Panc1 (cell line): ENCODE results near the gene FDXR. TPM values are rescaled to one million over a fixed set of nuclear protein-coding genes. Genes with fewer than 3 reads are reported as not detected.

Experiments
- ATAC-seq: fragments of 200-7000 bp; cut with Tn5 transposase; 2 replicates; pipeline ENCODE4 v1.9.1; 2020; ENCODE audit warnings: mild to moderate bottlenecking, moderate library complexity
- BruUV-seq: library from RNA; stranded (reverse); fragments of 400-500 nt; replicated peaks from 2 replicates; lab custom pipeline; 2021; lab: Mats Ljungman, UMichigan
- CTCF ChIA-PET: fragments of 300-600 bp; sonication (Branson Sonifier 250); formaldehyde crosslinking; loops from one replicate; lab custom pipeline; 2022; ENCODE audit warnings: antibody characterized with exemption; lab: Charles Lee
- POLR2A ChIA-PET: fragments of 300-600 bp; sonication (Branson Sonifier 250); formaldehyde crosslinking; loops from one replicate; lab custom pipeline; 2022; ENCODE audit warnings: antibody characterized with exemption; lab: Charles Lee
- DNase-seq: peaks from one replicate; pipeline ENCODE4 v3.0.0-alpha.2; 2010; ENCODE audit warnings: low read depth, low spot score
- H3K27ac ChIP-seq: 2 replicates; pipeline ENCODE4 v1.5.1; 2011; ENCODE audit warnings: mild to moderate bottlenecking, low read length, inconsistent platforms
- H3K27me3 ChIP-seq: fragments of 200-500 bp; sonication (Bioruptor generic); 2 replicates; pipeline ENCODE4 v1.6.0; 2014; ENCODE audit warnings: low read length, inconsistent platforms; ENCODE audit not compliant: control insufficient read depth, insufficient read depth
- H3K36me3 ChIP-seq: fragments of 200-500 bp; sonication (Bioruptor generic); 2 replicates; pipeline ENCODE4 v1.5.1; 2014; ENCODE audit warnings: inconsistent platforms, mild to moderate bottlenecking, low read length, moderate library complexity; ENCODE audit not compliant: control insufficient read depth, insufficient read depth
- H3K4me1 ChIP-seq: 2 replicates; pipeline ENCODE4 v1.5.1; 2011; ENCODE audit warnings: inconsistent platforms, mild to moderate bottlenecking, low read length, moderate library complexity; ENCODE audit not compliant: control insufficient read depth, insufficient read depth
- H3K4me3 ChIP-seq, 2 experiments: 2 replicates each; pipeline ENCODE4 v1.5.1; 2011 to 2012; ENCODE audit warnings: low read depth in 2 of 2, low read length in 2 of 2, mild to moderate bottlenecking in 2 of 2, inconsistent platforms in 1 of 2, moderate library complexity in 1 of 2
- H3K9me3 ChIP-seq: fragments of 200-500 bp; sonication (Bioruptor generic); 2 replicates; pipeline ENCODE4 v1.5.1; 2014; ENCODE audit warnings: low read depth, mild to moderate bottlenecking, inconsistent platforms, low read length, moderate library complexity; ENCODE audit not compliant: control insufficient read depth, insufficient read depth
- POLR2AphosphoS5 ChIP-seq: IDR thresholded peaks from 2 replicates; pipeline ENCODE4 v1.6.1; 2012; ENCODE audit warnings: mild to moderate bottlenecking, low read depth, low read length, moderate library complexity
- SIN3A ChIP-seq: IDR thresholded peaks from 2 replicates; pipeline ENCODE4 v1.6.1; 2012; ENCODE audit warnings: low read depth, mild to moderate bottlenecking, low read length, moderate library complexity, borderline replicate concordance; ENCODE audit not compliant: insufficient read depth
- TCF7L2 ChIP-seq: IDR thresholded peaks from 2 replicates; pipeline ENCODE4 v1.6.1; 2011; ENCODE audit warnings: mild to moderate bottlenecking, low read depth, low read length, inconsistent platforms
- in situ Hi-C: cut with HindIII; loops from 2 replicates; pipeline ENCODE4 v1.10.0; 2016; ENCODE audit warnings: low sequenced_read_pairs, low pct_unique_long_range_greater_than_20kb
- intact Hi-C: fragments of 100-400 bp; cut with micrococcal nuclease; formaldehyde crosslinking; loops from one replicate; pipeline ENCODE4 v1.10.0; 2022; ENCODE audit not compliant: unreplicated experiment
- total RNA-seq: library from RNA; stranded (reverse); gene quantifications from one replicate; pipeline ENCODE4 v1.2.1, GENCODE V29; 2021; ENCODE audit not compliant: unreplicated experiment
- TF ChIP-seq, protein P1 (sequence below): fragments of 450-650 bp; IDR thresholded peaks from 2 replicates; pipeline ENCODE4 v1.5.1; 2017; ENCODE audit warnings: mild to moderate bottlenecking
- TF ChIP-seq, protein P2 (sequence below), 2 experiments: IDR thresholded peaks; 2 replicates each; pipeline ENCODE4 v1.6.1; 2011 to 2012; ENCODE audit warnings: low read depth in 2 of 2, control low read depth in 1 of 2, low read length in 1 of 2, mild to moderate bottlenecking in 1 of 2, moderate library complexity in 1 of 2; ENCODE audit not compliant: insufficient read depth in 1 of 2

The FDXR gene
- total RNA-seq, 1 experiment from 2014 or later, result 21.8 TPM

- Histone ChIP-seq H3K9me3 (no peaks in the 10 kb centered on the region), H3K27me3 (no peaks in the 10 kb centered on the region), H3K4me1 (peaks cover 9% of the 10 kb centered on the region), H3K36me3 (peaks cover 9% of the 10 kb centered on the region; the same call in 1 of the 2 replicates), H3K4me3 (no peak overlapping the region), H3K27ac (peak overlapping the region; percentile 3; the same call in 1 of the 2 replicates)
- ChIA-PET CTCF (interaction anchor here (0.5 to 1.4 kb wide), 3 partner anchors 86 to 138 kb away, joined by 3 to 6 read pairs (median 4); no protein-coding TSS in a partner anchor), POLR2A (no interaction called here)
- intact Hi-C loops, result no loop called here
- BruUV-seq, result no TSS peak
- TF ChIP-seq TCF7L2, result no peak
- TF ChIP-seq, protein P1, sequence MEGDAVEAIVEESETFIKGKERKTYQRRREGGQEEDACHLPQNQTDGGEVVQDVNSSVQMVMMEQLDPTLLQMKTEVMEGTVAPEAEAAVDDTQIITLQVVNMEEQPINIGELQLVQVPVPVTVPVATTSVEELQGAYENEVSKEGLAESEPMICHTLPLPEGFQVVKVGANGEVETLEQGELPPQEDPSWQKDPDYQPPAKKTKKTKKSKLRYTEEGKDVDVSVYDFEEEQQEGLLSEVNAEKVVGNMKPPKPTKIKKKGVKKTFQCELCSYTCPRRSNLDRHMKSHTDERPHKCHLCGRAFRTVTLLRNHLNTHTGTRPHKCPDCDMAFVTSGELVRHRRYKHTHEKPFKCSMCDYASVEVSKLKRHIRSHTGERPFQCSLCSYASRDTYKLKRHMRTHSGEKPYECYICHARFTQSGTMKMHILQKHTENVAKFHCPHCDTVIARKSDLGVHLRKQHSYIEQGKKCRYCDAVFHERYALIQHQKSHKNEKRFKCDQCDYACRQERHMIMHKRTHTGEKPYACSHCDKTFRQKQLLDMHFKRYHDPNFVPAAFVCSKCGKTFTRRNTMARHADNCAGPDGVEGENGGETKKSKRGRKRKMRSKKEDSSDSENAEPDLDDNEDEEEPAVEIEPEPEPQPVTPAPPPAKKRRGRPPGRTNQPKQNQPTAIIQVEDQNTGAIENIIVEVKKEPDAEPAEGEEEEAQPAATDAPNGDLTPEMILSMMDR, result no peak
- TF ChIP-seq SIN3A, result no peak
- no peak for TF ChIP-seq POLR2AphosphoS5
- TF ChIP-seq, protein P2, sequence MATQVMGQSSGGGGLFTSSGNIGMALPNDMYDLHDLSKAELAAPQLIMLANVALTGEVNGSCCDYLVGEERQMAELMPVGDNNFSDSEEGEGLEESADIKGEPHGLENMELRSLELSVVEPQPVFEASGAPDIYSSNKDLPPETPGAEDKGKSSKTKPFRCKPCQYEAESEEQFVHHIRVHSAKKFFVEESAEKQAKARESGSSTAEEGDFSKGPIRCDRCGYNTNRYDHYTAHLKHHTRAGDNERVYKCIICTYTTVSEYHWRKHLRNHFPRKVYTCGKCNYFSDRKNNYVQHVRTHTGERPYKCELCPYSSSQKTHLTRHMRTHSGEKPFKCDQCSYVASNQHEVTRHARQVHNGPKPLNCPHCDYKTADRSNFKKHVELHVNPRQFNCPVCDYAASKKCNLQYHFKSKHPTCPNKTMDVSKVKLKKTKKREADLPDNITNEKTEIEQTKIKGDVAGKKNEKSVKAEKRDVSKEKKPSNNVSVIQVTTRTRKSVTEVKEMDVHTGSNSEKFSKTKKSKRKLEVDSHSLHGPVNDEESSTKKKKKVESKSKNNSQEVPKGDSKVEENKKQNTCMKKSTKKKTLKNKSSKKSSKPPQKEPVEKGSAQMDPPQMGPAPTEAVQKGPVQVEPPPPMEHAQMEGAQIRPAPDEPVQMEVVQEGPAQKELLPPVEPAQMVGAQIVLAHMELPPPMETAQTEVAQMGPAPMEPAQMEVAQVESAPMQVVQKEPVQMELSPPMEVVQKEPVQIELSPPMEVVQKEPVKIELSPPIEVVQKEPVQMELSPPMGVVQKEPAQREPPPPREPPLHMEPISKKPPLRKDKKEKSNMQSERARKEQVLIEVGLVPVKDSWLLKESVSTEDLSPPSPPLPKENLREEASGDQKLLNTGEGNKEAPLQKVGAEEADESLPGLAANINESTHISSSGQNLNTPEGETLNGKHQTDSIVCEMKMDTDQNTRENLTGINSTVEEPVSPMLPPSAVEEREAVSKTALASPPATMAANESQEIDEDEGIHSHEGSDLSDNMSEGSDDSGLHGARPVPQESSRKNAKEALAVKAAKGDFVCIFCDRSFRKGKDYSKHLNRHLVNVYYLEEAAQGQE (IDR thresholded peaks at IDR 0.05; ENCODE audit: insufficient read depth in 1 of 2, low read depth in 2 of 2, low read length in 1 of 2), result no peak
- DNase-seq (no peak), ATAC-seq (no peak)
- in situ Hi-C loops, result no loop called here
Measured at GRCh38 chr17:74874615-74875037, 1.8 kb upstream of the FDXR start.

DNA sequence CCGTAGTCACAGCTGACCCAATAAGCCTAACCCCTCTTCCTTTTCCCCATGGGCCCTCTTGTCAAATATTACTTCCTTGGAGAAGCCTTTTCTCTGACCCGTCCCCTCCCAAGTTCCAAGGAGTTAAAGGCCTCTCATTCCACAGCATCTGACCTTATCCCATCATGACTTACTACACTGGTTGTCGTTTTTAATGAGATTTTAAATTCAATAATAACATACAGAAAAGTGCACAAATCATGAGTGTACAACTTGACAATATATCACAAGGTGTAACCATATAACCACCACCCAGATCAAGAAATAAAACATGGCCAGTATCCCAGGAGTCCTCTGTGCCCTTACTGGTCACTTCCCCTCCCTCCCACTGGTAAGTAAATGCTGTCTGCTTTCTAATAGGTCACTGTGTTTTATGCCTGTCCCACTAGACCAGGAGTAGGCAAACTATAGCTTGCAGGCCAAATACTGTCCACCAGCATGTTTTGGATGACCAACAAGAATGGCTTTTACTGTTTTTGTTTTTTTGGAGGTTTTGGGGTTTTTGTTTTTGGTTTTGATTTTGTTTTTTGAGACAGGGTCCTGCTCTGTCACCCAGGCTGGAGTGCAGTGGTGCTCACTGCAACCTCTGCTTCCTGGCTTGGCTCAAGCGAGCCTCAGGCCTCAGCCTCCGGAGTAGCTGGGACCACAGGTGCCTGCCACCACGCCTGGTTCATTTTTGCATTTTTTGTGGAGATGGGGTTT, 1.2 kb upstream of the FDXR start:
- in situ Hi-C loops (no loop called here), intact Hi-C loops (no loop called here)
- ATAC-seq (no peak), DNase-seq (no peak)
- TF ChIP-seq, protein P2 (IDR thresholded peaks at IDR 0.05; ENCODE audit: insufficient read depth in 1 of 2, low read depth in 2 of 2, low read length in 1 of 2), result no peak
- TF ChIP-seq SIN3A (no peak), POLR2AphosphoS5 (no peak), TCF7L2 (no peak)
- TF ChIP-seq, protein P1, result no peak
- no TSS peak for BruUV-seq
- peak overlapping the region; percentile 97 for H3K27ac ChIP-seq
- ChIA-PET POLR2A (interaction anchor here (0.7 to 1.0 kb wide), 2 partner anchors 103 to 305 kb away, joined by 3 to 4 read pairs; no protein-coding TSS in a partner anchor), CTCF (interaction anchor here (0.6 to 1.9 kb wide), 4 partner anchors 31 to 138 kb away, joined by 3 to 11 read pairs (median 6); no protein-coding TSS in a partner anchor)
- peaks cover 9% of the 10 kb centered on the region; the same call in 1 of the 2 replicates for H3K36me3 ChIP-seq
- H3K9me3 ChIP-seq, result no peaks in the 10 kb centered on the region
- peaks cover 9% of the 10 kb centered on the region for H3K4me1 ChIP-seq
- H3K4me3 ChIP-seq, result peak overlapping the region; percentile 80 to 86
- no peaks in the 10 kb centered on the region for H3K27me3 ChIP-seq
